ENCODE data around the gene PRSS27.
"Not testable (repeated sequence)": the region's sequence is repeated elsewhere in the genome, so short reads cannot be mapped to it uniquely, and the experiment has no call there.

The PRSS27 gene

GRCh38 chr16:2692251-2692947, 27.6 kb downstream of the PRSS27 start:
- DNase-seq = no peak

GRCh38 chr16:2691491-2692248, 28.4 kb downstream of the PRSS27 start:
- DNase-seq = no peak

GRCh38 chr16:2690852-2691251, 29.2 kb downstream of the PRSS27 start:
- no peak for DNase-seq

- DNase-seq = no peak
Observed at GRCh38 chr16:2689968-2690801, 29.8 kb downstream of the PRSS27 start.

GRCh38 chr16:2689422-2689821, 30.6 kb downstream of the PRSS27 start:
- DNase-seq = not testable (repeated sequence)

GRCh38 chr16:2687531-2688308, 32.3 kb downstream of the PRSS27 start:
- DNase-seq = no peak

- DNase-seq = no peak
Observed at GRCh38 chr16:2686912-2687507, 33.0 kb downstream of the PRSS27 start.

GRCh38 chr16:2686075-2686474, 33.9 kb downstream of the PRSS27 start:
- DNase-seq = not testable (repeated sequence)

GRCh38 chr16:2683041-2683440, 37.0 kb downstream of the PRSS27 start:
- not testable (repeated sequence) for DNase-seq

GRCh38 chr16:2682209-2683021, 37.6 kb downstream of the PRSS27 start, which contains the start of gene KCTD5:
KCTD5 (plus strand) TSS chr16:2682523; CDS start chr16:2682549, 26 bp downstream.
- peak; percentile 97 for DNase-seq

- DNase-seq = not testable (repeated sequence)
Observed at GRCh38 chr16:2680360-2680759, 39.7 kb downstream of the PRSS27 start.

- not testable (repeated sequence) for DNase-seq
Observed at GRCh38 chr16:2679902-2680301, 40.1 kb downstream of the PRSS27 start.

GRCh38 chr16:2678206-2678965, 41.6 kb downstream of the PRSS27 start:
- DNase-seq = not testable (repeated sequence)

- DNase-seq = not testable (repeated sequence)
Observed at GRCh38 chr16:2676937-2677336, 43.1 kb downstream of the PRSS27 start.

- no peak for DNase-seq
Observed at GRCh38 chr16:2675714-2676113, 44.3 kb downstream of the PRSS27 start.

GRCh38 chr16:2675021-2675420, 45.0 kb downstream of the PRSS27 start:
- no peak for DNase-seq

- DNase-seq = peak; percentile 98
Observed at GRCh38 chr16:2673066-2673999, 46.7 kb downstream of the PRSS27 start.

GRCh38 chr16:2671741-2672140, 48.3 kb downstream of the PRSS27 start:
- DNase-seq = no peak

- DNase-seq = not testable (repeated sequence)
Observed at GRCh38 chr16:2671193-2671592, 48.8 kb downstream of the PRSS27 start.
